Measurements from ENCODE around the gene USP44.

DNA sequence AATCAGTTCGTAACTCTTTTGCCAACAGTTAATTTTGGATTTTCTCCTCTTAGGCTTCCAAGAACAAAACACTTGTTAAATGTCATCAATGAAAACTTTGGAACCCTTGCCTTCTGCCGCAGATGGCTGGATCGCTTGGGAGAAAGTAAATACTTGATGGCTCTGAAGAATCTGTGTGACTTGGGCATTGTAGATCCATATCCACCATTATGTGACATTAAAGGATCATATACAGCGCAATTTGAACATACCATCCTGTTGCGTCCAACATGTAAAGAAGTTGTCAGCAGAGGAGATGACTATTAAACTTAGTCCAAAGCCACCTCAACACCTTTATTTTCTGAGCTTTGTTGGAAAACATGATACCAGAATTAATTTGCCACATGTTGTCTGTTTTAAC lies 37.7 kb downstream of the USP44 start:
- TF ChIP-seq, protein P1, sequence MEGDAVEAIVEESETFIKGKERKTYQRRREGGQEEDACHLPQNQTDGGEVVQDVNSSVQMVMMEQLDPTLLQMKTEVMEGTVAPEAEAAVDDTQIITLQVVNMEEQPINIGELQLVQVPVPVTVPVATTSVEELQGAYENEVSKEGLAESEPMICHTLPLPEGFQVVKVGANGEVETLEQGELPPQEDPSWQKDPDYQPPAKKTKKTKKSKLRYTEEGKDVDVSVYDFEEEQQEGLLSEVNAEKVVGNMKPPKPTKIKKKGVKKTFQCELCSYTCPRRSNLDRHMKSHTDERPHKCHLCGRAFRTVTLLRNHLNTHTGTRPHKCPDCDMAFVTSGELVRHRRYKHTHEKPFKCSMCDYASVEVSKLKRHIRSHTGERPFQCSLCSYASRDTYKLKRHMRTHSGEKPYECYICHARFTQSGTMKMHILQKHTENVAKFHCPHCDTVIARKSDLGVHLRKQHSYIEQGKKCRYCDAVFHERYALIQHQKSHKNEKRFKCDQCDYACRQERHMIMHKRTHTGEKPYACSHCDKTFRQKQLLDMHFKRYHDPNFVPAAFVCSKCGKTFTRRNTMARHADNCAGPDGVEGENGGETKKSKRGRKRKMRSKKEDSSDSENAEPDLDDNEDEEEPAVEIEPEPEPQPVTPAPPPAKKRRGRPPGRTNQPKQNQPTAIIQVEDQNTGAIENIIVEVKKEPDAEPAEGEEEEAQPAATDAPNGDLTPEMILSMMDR (IDR thresholded peaks at IDR 0.05) = no peak
- no peak for TF ChIP-seq POLR2A (IDR thresholded peaks at IDR 0.05)

Data from adrenal gland (tissue), 5 donors.